SIG-M5 treated with dmso at 0.1 percent for 504 hours (cell line): ENCODE measurements around the gene LBX2.

Experiments
- DNase-seq: peaks from one replicate; lab custom pipeline; 2025; ENCODE audit not compliant: unreplicated experiment; lab: John Stamatoyannopoulos, UW

The LBX2 gene

DNA sequence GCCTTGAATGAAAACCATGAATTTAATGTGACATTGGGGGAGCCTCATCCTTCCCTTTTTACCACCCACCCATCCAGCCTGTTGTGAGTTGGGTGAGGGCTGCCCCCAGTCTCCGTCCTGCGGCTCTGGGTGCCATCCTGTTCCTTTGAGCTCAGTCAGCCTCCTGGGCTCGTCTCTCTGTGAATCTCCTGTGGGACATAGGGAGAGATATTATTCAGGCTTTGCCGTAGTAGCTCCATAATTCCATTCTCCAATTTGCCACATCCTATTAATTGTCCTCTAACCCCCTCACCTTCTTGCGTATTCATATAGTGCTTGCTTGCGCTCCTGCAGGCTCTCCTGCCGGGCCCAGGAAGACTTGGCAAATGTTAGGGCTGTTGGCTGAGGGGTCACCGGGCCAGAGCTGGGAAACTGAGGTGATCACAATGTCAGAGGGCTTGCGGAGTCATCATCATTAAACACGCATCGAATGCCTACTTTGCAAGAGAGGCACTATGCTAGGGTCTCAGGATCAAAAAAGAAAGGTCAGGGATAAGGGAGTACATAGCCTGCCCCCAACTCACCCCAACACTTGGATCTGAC lies 27.3 kb upstream of the LBX2 start:
- no peak for DNase-seq

DNA sequence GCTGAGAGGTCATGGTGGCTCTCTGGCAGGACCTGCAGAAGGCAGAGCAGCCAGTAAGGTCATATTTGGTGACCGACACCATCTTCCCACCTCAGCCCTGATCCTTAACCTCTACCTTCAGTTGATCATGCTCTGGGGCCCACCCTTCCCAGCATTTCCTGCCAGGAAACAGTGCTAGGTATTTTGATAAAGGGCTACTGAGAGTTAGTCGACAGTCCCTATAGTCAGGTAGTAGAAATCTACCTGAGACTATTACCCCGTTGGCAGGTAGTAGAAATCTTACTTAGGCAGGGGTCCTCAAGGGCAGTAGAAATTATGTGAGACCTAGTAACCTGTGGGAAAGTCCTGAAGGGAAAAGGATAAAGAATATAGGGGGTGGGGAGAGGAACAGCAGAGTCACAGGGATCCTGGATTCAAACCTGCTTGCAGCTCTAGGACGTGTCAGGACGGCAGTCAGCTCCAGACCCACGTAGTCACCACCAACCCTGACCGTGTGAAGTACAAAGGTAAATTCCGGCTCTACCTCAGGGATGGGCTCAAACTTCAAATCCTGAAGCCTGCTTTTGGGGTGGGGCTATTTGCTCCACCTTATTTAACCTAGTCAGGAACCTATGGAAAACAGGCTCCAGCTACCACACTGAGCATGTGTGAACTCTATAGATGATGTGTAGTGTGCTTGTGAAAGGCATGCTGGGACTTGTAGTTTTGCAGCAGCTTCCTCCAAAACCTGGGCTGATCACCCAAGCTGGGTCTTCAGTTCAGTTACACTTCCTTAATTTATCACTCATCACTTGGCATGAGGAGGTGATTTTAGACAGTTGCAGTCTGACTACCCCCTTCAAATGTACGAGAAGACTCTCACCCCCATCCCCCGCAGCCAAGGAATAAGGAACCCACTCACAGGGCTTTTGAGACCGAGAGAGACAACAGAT lies 26.6 kb upstream of the LBX2 start, which contains the start of gene DQX1:
Gene DQX1, minus strand, starts transcription at position 515 of the 932 bp plus-strand sequence. Its CDS starts 502 bp downstream, at position 13.
- peak; percentile 96 for DNase-seq

DNA sequence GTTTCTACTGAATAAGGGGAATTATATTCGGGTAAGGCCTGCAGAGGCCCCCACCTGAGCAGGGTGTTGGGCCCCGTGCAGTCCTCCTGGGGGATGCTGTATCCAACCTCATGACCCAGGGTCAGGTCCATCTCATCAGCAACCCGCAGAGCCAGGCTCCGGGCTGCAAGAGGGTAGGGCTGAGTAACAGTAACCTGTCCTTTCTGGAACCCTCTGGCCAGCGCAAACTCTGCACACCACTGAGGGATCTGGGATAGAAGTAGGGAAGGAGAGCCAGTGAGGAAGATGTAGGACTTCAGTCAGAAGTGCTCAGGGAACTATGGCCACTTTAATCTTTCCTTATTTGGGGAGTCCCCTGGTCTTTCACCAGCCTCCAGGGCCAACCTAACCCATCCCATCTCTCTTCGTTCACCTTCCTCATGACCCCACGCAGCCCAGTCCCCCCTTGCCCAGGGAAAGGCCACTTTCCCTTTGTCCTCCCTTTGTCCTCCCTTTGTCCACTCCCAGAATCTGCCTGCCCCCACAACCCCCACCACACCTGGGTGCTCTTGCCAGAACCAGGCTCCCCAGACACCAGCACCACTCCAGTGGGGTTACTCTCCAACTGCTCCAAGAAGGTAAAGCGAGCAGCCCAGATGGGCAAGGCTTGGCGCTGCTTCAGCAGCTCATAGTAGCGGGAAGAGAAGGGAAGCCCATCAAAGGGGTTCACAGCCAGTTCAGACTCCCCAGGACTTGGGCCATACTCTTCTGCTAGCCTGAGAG lies 25.7 kb upstream of the LBX2 start:
- no peak for DNase-seq

DNA sequence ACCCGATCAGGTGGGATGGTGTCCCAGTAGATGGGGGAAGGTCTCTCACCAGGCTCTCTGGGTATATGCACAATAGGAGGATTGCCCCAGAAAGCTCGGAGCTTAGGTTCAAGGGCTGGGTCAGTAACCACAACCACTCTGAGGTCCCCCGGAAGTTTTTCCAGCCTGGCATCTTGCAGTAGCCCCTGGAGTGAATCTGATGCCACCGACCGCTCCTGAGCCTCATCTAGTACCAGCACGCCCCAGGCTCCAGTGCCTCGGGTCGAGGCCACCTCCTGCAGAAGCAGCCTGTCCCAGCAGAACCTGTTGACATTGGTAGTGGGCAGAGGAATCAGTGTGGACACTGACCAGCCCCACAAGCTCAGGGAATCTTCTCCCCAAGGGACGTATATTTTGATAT lies 24.6 kb upstream of the LBX2 start:
- no peak for DNase-seq

DNA sequence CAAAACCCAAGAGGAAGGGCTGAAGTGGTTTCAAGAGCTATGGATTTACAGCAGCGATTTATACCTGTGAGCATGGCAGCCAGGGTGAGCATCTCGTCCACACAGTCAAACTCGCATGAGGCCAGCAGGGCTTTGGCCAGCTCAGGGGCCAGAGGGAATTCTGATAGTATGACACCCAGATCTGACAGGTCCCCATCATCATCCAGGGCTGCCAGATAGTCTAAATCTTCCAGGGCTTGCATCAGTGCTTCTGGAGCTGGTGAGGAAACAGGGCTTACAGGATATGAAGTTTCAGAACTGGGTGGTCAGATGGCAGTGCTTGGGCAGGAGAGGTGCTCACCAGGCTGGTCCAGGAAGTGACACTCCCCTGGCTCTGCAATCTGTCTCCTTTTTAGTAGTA lies 23.1 kb upstream of the LBX2 start:
- no peak for DNase-seq

DNA sequence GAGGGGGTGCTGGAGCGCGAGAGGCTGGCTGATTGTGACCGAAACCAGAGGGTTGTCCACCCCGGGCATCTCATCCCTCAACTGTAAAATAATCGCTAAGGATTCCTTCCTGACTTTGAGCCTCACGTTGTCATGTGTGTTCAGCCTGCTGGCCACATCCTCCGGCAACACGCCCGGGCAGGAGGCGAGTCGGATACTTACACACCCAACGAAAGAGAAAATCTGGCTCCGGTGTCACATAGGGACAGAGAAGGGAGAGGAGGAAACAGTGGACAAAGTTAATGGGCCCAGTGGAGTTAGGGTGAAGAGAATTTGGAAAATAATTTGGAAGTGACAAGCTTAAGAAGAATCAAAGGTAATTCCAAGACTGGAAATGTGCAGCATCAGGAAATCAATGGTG lies 17.2 kb upstream of the LBX2 start:
- DNase-seq, result no peak

DNA sequence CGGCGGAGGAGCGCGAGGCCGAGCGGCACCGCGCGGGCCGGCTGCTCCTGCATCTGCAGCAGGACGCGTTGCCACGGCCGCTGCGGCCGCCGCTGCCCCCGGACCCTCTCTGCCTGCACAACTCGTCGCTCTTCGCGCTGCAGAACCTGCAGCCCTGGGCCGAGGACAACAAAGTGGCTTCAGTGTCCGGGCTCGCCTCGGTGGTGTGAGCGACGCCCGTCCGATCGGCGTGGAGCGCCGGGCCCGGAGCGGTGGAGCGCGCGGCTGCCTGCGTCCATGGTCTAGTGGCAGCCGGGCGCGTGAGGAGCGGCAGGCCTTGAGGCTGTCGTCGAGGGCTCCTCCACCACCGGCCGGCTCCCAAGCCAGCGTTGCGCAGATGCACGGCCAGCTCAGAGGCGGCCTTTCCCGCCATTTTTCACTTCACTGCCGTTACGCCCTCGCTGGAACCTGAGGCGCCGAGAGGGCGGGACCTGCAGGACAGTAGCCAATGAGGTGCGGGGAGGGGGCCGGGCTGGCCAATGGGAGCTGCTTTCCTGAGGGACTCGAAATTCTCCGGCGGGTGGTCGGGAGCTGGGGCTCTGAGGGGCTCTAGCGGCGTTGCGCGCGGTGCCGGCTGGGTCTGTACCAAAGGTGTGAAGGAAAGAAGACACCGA lies 16.7 kb upstream of the LBX2 start:
- DNase-seq, result no peak

DNA sequence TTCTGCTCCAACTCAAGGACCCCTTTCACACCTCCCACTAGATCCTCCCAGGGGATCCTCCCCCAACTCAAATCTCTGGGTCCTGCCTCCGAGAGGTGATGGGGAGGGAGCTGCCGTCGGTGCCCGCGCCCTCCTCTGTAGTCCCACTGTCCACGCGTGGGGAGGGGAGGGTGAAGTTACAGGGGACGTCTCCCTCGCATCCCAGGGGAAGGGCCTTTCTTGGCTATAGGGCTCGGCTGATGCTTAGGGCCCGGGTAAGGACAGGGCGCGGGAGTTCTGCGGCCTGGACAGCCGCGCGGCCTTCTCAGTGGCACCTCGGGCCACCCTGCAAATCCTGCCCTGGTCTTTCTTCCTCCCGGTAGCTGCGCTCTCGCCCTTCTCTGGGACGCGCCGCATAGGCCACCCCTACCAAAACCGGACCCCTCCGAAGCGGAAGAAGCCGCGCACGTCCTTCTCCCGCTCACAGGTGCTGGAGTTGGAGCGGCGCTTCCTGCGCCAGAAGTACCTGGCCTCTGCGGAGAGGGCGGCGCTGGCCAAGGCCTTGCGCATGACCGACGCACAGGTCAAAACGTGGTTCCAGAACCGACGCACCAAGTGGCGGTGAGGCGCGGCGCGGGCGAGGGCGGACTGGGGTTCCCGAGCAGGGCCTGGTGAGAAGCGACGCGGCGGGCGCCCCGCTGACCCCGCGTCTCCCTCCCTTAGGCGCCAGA lies 16.0 kb upstream of the LBX2 start:
- DNase-seq, result no peak

DNA sequence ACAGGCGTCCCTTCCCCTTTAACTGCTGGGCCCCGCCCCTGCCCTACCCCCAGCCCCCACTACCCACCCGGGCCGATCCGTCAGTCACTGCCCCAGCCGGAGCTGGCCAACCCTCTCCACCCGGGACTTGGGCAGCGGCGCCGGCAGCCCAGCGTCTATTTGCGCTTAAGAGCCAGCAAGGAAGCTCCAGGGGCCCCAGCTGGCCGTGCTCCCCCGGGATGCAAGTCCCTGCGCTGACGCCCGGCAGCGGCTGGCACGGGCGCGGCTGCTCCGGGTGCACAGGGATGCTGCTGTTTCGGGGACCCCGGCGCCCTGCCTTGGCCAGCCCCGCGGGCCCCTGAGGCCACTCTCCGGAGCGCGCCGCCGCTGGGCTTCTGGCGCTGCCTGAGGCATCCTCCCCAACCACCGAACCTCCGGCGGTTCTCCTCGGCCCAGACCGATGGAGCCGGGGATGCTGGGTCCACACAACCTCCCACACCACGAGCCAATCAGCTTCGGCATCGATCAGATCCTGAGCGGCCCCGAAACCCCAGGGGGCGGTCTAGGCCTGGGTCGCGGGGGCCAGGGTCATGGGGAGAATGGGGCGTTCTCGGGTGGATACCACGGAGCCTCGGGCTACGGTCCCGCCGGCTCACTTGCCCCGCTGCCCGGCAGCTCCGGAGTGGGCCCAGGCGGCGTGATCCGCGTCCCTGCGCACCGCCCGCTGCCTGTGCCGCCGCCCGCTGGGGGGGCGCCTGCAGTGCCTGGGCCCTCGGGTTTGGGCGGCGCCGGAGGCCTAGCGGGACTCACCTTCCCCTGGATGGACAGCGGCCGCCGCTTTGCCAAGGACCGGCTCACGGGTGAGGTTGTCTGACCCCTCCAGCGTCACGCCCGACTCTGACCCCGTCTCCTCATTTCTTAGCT lies 15.2 kb upstream of the LBX2 start, which contains the start of gene TLX2:
Gene TLX2, plus strand, starts transcription at position 83 of the 903 bp plus-strand sequence. Its CDS starts 357 bp downstream, at position 440.
- DNase-seq, result no peak

DNA sequence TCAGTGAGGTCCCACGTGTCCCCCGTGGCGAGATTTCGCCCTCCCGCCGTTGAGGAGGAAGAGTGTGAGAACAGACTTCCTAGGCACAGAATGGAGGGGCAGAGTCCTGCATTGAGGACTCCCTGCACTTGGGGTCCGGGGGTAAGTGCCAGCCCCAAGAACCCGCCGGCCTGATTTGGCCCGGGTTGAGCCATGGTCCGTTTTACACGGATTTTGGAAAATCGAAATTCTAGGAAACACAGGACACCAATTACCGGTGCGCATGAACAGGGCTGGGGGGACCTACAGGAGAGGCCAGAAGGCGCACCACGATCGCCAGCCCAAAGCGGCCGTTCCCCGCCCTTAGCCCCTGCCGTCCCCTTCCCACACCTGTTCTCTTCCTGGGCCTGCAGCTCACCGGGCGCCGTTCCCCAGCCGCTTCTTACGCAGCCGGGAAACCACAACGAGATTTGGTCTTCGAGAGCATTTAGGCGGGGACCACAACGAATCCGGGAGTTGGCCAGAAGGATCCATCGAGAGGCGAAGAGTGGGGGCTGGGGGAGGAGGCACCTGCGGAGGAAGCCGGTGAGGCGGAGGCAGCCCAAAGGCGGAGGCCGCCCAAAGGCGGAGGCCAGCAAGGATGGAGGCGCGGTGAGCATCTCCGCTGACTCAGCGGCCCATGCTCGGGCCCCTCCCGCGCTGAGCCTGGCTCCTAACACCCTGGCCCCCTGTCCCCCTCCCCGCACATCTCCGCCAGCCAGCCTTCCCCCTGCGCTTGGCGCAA lies 14.4 kb upstream of the LBX2 start:
- DNase-seq, result no peak

DNA sequence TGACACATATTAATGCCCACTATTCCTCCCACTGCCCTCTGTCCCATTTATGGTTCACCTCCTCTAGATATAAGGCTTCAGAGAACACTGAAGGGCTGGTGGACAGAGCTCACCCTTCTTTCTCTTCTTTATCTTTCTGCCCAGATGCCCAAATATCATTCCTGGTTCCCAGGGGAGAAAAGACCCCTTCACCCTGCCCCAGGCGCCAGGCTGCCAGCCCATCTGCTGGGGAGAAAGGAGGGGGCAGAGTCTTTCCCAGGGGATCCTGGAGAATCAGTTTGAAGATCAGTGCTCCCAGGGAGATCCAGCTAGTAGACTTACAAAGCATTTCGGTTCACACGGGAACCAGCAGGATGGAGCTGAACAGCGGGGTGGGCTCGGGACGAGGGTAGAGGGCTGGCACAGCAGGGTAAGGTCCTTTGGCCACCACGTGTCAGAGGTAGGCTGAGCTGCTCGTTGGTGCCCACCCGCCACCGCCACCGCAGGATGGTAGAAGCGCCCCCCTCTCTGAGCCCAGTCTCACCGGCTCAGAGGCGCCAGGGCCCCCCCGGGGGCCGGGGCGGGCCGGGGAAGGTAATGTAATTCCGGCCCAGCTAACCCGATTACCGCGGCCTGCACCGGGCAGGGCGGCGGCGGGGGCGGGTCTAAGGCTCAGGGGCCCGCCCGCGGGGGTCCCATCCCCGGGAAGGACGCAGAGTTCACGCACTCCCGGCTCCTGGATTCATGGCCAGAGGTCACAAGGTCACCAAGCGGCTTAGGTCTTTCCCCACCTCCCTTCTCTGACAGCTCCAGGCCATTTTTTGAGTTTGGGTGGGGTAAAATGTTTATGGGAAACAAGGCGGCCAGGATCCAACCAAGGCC lies 13.6 kb upstream of the LBX2 start:
- no peak for DNase-seq

DNA sequence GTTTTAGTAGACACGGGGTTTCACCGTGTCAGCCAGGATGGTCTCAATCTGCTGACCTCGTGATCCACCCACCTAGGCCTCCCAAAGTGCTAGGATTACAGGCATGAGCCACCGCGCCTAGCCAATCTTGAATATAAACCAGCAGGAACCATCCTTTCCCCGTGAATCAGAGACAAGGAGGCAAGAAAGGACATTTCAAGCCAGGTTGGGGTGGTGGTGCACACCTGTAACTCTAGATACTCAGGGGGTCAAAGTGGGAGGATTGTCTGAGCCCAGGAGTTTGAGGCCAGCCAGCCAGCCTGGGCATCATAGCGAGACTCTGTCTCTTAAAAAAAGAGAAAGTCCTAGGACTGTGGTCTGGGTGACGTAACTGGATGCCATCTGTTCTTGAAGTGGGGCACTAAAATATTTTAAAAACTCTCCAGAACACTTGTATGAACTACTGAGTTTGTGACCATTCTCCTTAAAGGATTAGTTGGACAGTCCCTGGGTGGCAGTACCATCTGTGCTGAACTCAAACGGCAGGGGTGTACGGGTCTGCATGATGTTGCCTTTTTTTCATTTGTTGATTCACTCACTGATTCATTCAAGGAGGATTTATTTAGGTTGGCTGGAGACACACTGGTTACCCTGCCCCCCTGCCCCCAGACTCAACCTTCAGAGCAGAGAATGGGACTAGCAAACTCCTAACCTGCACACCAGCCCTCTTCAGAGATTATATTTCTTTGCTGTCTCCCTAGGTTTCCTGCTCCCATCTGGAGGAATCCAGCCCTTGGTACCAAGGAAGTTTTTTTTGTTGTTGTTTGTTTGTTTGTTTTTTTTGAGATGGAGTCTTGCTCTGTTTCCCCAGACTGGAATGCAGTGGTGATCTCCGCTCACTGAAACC lies 11.9 kb upstream of the LBX2 start:
- no peak for DNase-seq

DNA sequence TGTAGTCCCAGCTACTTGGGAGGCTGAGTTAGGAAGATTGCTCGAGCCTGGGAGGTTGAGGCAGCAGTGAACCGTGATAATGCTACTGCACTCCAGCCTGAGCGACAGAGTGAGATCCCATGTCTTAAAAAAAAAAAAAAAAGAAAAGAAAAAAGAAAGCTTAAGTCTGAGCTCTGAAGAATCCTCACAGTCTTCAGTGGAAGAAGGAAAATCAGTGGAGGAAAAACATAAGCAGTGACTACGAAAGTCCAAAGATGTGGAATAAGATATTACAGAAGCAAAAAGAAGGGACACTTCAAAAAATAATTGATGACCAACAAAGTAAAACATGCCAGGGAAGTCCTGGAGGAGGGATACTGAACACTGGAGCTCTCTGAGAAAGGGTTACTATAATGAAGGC lies 10.9 kb upstream of the LBX2 start:
- DNase-seq, result no peak

DNA sequence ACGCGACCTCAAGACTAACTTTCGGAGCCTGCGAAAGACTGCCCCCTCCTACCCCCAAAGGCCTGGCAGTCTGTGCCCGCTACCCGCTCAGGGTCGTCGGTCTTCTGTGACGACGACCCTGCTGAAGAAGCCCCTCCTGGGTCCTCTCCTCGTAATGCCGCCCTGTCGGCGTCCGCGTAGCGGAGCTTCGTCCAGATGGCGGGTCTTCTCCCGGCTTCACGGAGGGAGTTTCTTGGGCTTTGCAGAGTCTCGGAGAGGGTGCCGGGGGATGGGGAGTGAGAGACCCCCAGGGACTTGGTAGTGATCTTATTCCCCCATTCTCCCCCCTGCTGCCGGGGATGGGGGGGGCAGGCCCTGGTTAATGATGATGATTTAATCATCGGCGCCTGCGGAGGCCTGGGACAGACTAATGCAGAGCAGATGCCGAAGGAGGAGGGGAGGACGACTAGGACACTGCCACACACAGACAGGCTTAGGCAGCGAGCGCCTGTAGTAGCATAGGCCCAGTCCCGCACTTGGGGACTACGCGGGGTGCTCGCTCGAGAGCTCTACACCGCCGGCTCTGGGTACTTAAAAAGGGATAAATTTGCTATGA lies 8.6 kb upstream of the LBX2 start:
- DNase-seq, result no peak

DNA sequence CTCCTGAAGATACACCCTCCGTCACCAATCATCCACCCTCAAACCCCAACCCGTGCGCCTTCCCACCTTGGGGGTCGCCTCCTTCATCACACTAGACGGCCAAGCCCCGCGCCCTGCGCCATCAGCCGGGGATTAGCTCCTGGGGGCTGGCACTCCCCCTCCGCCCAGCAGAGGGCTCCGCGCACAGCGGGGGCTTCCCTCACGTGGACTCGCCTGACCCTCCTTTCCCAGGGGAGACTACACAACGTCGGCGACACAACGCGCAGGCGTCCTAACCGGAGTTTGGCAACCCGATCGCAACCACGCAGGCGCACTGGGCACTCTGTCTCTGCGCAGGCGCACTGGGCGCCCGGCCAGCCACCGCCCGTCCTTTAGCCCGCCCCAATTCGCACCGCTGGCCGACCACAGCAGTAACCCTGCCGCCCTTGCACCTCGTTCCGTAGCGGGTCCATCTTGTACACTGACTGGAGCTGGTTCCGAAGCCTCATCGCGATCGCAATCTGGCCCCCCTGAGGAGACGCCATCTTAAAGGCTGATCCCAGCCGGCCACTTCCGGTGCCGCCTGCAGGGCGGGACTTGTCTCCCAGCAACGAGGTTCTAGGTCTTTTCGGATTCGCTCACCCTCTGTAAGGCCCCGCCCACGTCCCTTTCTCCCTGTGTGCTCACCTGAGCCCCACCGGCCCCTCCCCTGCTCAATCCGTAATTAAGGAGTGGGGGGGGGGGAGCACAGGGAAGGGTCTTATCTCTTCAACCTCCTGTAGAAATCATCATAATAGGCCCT lies 7.9 kb upstream of the LBX2 start, which contains the start of gene PCGF1:
Gene PCGF1, minus strand, starts transcription at position 551 of the 781 bp plus-strand sequence. Its CDS starts 27 bp downstream, at position 524.
- DNase-seq, result peak; percentile 95
